GM10266 (cell line): ENCODE data around the gene SFMBT1.

Experiments
- DNase-seq: peaks from one replicate; pipeline ENCODE4 v3.0.0; 2012; ENCODE audit errors: extremely low spot score
- CTCF ChIP-seq: IDR thresholded peaks from 2 replicates; pipeline ENCODE4 v1.5.1; 2012; ENCODE audit warnings: mild to moderate bottlenecking, low read depth; ENCODE audit not compliant: control insufficient read depth, insufficient read depth; ENCODE audit errors: missing control alignments

The SFMBT1 gene

GRCh38 chr3:52866427-52866826, 179.4 kb downstream of the SFMBT1 start:
- DNase-seq: no peak
- no peak for TF ChIP-seq CTCF

- TF ChIP-seq CTCF: no peak
- no peak for DNase-seq
These were observed 179.9 kb downstream of the SFMBT1 start for GRCh38 chr3:52865994-52866393.

- TF ChIP-seq CTCF: no peak
- DNase-seq: no peak
These were observed 185.5 kb downstream of the SFMBT1 start for GRCh38 chr3:52860424-52860768.

GRCh38 chr3:52859686-52860423, 186.0 kb downstream of the SFMBT1 start:
- no peak for DNase-seq
- no peak for TF ChIP-seq CTCF

- no peak for TF ChIP-seq CTCF
- no peak for DNase-seq
These were observed 188.0 kb downstream of the SFMBT1 start for GRCh38 chr3:52857864-52858263.

GRCh38 chr3:52857133-52857532, 188.7 kb downstream of the SFMBT1 start:
- TF ChIP-seq CTCF: no peak
- DNase-seq: no peak

- no peak for DNase-seq
- TF ChIP-seq CTCF: no peak
These were observed 189.2 kb downstream of the SFMBT1 start for GRCh38 chr3:52856666-52857065.
